Epithelial cell of esophagus (primary cell): ENCODE results near the gene RSRP1.
A peak's percentile ranks its signal among the peaks of the same experiment; 100 is the strongest.

ENCODE experiments used
- DNase-seq: peaks from one replicate; pipeline ENCODE4 v3.0.0; 2010; ENCODE audit warnings: low read depth
- H3K4me3 ChIP-seq: 2 replicates; pipeline ENCODE4 v1.5.1; 2011; ENCODE audit warnings: mild to moderate bottlenecking, low read length, control low read depth
- TF ChIP-seq, protein P1 (sequence below): IDR thresholded peaks from 2 replicates; pipeline ENCODE4 v1.5.1; 2011; ENCODE audit warnings: low read depth, mild to moderate bottlenecking, low read length, control low read depth, inconsistent platforms; ENCODE audit not compliant: insufficient read depth; ENCODE audit errors: missing control alignments

RSRP1 gene

DNA sequence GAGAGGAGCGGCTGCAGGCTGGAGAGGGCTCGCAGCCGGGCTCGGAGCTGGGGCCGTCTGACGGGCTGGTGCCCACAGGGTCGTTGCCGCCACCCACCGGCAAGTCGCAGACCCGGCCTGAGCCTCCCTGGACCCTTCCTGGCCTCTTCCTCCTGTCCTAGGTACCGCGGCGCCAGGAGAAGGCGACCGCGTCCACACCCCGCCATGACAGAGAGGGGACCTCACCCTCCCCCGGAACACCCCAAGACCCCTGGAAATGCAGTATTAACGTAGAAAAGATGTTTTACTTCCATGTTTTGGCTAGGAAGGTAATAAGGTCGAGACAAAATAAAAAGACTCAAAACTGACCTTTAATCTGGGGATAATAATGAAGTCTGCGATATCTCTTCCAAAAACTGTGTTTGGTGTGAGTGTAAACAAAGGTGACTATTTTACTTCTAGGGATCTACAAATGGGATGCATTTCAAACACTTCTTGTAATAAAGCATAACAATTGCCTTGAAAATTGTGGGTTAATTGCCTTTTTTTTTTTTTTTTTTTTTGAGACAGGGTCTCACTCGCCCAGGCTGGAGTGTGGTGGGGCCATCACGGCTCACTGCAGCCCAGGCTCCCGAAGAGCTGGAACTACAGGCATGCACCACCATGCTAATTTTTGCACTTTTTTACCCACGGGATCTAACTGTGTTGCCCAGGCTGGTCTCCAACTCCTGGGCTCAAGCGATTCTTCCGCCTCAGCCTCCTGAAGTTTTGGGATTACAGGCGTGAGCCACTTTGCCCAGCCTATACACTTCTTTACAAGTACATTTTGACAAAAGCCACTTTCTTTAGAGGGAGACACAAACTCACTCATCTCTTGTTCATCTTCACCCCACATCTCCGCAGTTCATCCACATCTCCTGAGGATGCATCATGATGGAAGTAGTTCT is 838 bp upstream of the RSRP1 start:
- DNase-seq = no peak
- peak overlapping the region; percentile 100 for H3K4me3 ChIP-seq
- TF ChIP-seq, protein P1, sequence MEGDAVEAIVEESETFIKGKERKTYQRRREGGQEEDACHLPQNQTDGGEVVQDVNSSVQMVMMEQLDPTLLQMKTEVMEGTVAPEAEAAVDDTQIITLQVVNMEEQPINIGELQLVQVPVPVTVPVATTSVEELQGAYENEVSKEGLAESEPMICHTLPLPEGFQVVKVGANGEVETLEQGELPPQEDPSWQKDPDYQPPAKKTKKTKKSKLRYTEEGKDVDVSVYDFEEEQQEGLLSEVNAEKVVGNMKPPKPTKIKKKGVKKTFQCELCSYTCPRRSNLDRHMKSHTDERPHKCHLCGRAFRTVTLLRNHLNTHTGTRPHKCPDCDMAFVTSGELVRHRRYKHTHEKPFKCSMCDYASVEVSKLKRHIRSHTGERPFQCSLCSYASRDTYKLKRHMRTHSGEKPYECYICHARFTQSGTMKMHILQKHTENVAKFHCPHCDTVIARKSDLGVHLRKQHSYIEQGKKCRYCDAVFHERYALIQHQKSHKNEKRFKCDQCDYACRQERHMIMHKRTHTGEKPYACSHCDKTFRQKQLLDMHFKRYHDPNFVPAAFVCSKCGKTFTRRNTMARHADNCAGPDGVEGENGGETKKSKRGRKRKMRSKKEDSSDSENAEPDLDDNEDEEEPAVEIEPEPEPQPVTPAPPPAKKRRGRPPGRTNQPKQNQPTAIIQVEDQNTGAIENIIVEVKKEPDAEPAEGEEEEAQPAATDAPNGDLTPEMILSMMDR = no peak

DNA sequence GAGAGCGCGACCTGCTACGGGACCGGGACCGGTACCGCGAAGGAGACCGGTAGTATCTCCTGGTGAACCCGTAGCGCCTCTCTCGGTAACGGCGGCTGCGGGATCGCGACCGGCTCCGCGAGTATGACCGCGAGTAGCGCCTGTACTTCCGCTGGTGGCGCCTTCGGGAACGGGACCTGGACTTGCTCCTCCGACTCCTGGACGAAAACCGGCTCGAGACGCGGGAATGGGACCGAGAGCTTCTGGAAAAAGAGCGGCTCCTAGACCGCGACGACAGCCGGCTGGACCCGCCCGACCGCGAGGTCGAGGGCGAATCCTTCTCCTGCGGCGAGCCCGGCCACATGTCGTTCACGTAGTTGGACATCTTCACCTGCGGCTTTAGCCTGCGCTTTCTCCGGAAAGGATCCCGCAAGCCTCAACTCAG is 642 bp downstream of the RSRP1 start:
- H3K4me3 ChIP-seq = peak overlapping the region; percentile 100
- peak; percentile 28 for DNase-seq
- TF ChIP-seq, protein P1 = no peak

DNA sequence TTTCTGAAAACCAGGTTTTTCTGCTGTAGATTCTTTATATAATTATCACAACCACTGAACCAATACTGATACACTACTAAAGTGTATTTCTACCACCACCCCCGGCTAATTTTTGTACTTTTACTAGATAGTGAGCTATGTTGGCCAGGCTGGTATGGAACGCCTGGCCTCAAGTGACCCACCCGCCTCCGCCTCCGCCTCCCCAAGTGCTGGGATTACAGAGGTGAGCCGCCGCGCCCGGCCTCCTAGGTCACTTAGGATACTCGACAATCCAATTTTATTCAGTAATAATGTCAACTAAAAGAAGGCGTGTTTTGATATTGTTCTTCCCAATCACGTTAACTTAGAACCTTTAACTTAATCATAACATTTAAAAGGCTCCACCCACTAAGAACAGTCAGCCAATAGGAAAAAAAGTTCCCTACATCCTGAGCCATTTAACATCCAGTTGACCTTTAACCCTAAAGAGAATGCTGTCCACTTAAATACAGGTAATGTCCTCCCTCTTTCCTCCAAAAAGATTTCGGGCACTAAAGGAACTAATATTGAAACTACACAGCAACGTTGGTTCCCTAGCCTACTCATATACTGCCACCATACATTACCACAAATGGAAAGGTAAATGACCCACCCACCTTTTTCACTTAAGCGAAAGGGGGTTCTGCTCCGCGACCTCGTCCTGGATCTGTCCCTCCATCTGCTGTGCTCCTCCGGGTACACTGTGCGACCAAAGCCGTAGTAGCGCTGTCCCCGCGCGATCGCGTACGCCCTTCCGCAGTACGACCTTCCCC is 1.2 kb downstream of the RSRP1 start:
- peak; percentile 58 for DNase-seq
- TF ChIP-seq, protein P1 = no peak
- H3K4me3 ChIP-seq = peak overlapping the region; percentile 100

DNA sequence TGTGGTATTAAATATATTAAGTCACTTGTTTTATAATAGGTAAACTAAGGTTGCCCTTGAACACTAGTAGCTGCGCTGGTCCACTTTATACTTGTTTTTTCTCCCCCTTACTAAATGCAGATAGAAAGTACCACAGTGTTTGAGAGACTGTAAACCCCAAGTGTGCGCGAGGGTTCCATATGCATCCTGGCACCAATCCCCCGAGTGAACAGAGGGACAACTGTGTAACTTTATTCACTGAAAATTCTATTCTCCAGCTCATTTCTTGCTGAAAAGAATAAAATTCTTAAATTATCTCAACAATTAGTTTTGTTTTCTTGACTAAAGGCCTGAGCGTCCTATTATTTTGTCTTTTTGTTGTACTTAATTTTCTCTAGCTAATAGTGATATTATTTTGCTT is 1.9 kb downstream of the RSRP1 start:
- DNase-seq = no peak

DNA sequence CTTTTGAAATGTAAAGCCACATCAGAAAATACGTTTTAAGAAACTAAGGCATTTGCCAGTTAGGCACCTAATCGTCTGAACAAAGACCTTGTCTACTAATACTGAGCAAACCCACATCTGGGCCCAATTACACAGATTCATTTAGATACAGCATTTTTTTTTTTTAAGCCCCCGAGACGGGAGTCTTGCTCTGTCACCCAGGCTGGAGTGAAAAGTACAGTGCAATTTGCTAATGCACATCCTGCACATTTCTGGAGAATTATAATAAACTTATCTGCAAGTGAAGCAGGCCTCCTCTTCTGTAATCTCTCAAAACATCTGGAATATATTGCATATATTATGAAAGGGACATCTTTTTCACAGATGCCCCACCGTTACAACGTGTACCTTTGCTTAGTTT is 3.3 kb downstream of the RSRP1 start:
- TF ChIP-seq, protein P1 = no peak

More for the DNA sequence above, 1.9 kb downstream of the RSRP1 start:
- peak overlapping the region; percentile 100 for H3K4me3 ChIP-seq
- TF ChIP-seq, protein P1 = no peak

DNA sequence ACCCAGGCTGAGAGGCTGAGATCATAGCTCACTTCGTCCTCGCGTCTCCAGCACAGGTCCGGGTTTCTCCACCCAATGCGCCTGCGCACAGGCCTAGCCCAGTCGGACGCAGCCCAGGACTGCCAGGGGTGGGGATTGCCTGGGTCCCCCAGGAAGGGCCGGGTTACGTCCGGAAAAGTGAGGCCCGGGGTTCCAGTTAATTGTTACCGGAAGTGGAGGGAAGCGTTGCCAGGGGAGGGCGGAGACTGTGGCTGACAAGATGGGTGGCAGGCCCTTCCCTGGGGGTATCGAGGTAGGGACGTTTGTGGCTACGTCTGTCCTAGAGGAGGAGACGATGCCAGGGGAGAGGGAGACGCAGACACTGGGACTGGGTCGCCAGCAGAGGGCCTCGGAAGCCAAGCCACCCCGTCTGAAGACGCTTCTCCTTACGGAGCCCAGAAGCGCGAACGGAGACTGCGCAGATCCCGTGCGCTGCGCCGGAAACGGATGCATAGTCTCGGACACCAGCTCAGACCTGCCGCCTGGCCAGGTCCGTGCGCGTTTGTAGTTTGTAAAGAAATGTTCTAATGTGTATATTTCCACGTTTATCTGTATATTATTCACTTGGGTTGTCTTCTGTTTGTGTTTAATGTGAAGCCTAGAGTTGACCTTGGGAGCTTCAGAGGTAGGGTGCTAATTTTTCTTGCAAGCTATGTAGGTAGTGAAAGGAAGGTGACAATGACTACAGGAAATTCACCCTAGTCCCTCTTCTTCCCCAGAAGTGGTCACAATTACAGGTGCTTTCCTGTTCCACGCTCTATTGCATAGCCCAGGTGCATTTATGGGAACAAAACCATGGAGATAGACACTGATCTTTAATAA is 7.3 kb downstream of the RSRP1 start:
- TF ChIP-seq, protein P1 = peak; percentile 74
- peak; percentile 96 for DNase-seq

More for the DNA sequence above, 3.3 kb downstream of the RSRP1 start:
- no peak for DNase-seq
- H3K4me3 ChIP-seq = no peak overlapping the region

More for the DNA sequence above, 7.3 kb downstream of the RSRP1 start:
- peak overlapping the region; percentile 60 for H3K4me3 ChIP-seq
